CD4-positive, alpha-beta T cell (primary cell): Measurements from ENCODE around the gene CDC5L. TPM values are rescaled to one million over a fixed set of nuclear protein-coding genes. Genes with fewer than 3 reads are reported as not detected.

ENCODE experiments used
- ATAC-seq: fragments of 200-7000 bp; cut with Tn5 transposase; one replicate; pipeline ENCODE4 v1.10.0; 2022; ENCODE audit warnings: mild to moderate bottlenecking; ENCODE audit not compliant: poor library complexity
- CTCF ChIA-PET: fragments of 350-600 bp; sonication (Branson Sonifier 250); formaldehyde crosslinking; loops from one replicate; lab custom pipeline; 2021; ENCODE audit warnings: antibody characterized with exemption, inconsistent platforms; lab: Charles Lee
- POLR2A ChIA-PET: fragments of 350-600 bp; sonication (Branson Sonifier 250); formaldehyde crosslinking; loops from one replicate; lab custom pipeline; 2021; ENCODE audit warnings: antibody characterized with exemption, inconsistent platforms; lab: Charles Lee
- DNase-seq, 14 experiments: peaks; one replicate each; pipeline ENCODE4 v3.0.0-alpha.2; 2013 to 2020; ENCODE audit warnings: mixed read lengths in 2 of 14
- H3K27ac ChIP-seq, 2 donors: one replicate each; pipeline versions ENCODE4 v1.5.1 to v1.7.0; 2013; ENCODE audit warnings: low read length in 2 of 2, low read depth in 1 of 2, mild to moderate bottlenecking in 1 of 2
- H3K27me3 ChIP-seq, 2 experiments: 1 replicate in 1 of 2; 2 replicates in 1 of 2; pipeline versions ENCODE4 v1.6.1 to v1.7.0; 2013; ENCODE audit warnings: low read length in 2 of 2, control low read depth in 1 of 2, mild to moderate bottlenecking in 1 of 2, moderate library complexity in 1 of 2; ENCODE audit not compliant: insufficient read depth in 2 of 2, control insufficient read depth in 1 of 2
- H3K36me3 ChIP-seq: one replicate; pipeline ENCODE4 v1.6.1; 2013; ENCODE audit warnings: low read length, control low read depth; ENCODE audit not compliant: insufficient read depth
- H3K4me1 ChIP-seq: one replicate; pipeline ENCODE4 v1.6.1; 2013; ENCODE audit warnings: low read length, control low read depth; ENCODE audit not compliant: insufficient read depth
- H3K4me3 ChIP-seq: one replicate; pipeline ENCODE4 v1.5.1; 2013; ENCODE audit warnings: mild to moderate bottlenecking, low read length, moderate library complexity
- H3K9me3 ChIP-seq, 2 experiments: 1 replicate in 1 of 2; 2 replicates in 1 of 2; pipeline versions ENCODE4 v1.6.1 to v1.7.0; 2013; ENCODE audit warnings: low read length in 2 of 2, mild to moderate bottlenecking in 2 of 2, control low read depth in 1 of 2, moderate library complexity in 1 of 2; ENCODE audit not compliant: control insufficient read depth in 1 of 2, insufficient read depth in 1 of 2
- H3K27ac Mint-ChIP-seq: one replicate; pipeline ENCODE4 v1.8.0; 2020; ENCODE audit warnings: mixed read lengths
- H3K27me3 Mint-ChIP-seq: one replicate; pipeline ENCODE4 v1.8.0; 2021; ENCODE audit warnings: mixed read lengths
- H3K36me3 Mint-ChIP-seq: one replicate; pipeline ENCODE4 v1.8.0; 2021; ENCODE audit warnings: low read depth, mixed read lengths
- H3K4me1 Mint-ChIP-seq: one replicate; pipeline ENCODE4 v1.8.0; 2021; ENCODE audit warnings: low read depth, mixed read lengths
- H3K4me3 Mint-ChIP-seq: one replicate; pipeline ENCODE4 v1.8.0; 2020; ENCODE audit warnings: mild to moderate bottlenecking, mixed read lengths
- H3K9me3 Mint-ChIP-seq: one replicate; pipeline ENCODE4 v1.8.0; 2020; ENCODE audit warnings: mixed read lengths
- intact Hi-C, 2 experiments: fragments of 100-400 bp; cut with DNase I in 1 of 2; cut with micrococcal nuclease in 1 of 2; formaldehyde crosslinking; loops; one replicate each; pipeline versions ENCODE4 v1.15.1 to v1.9.0; 2023 to 2025; cut with DNase I, micrococcal nuclease
- total RNA-seq, 174 experiments: library from RNA in 2 of 174; stranded (reverse) in 2 of 174; gene quantifications; one replicate each; pipeline ENCODE4 v1.2.3 and lab custom pipeline; 2021 to 2026
- TF ChIP-seq, protein P1 (sequence below): fragments of 200-600 bp; IDR thresholded peaks from one replicate; pipeline ENCODE4 v1.8.0; 2022; ENCODE audit warnings: antibody characterized with exemption, mild to moderate bottlenecking

Gene CDC5L
- total RNA-seq, 2 experiments from 2014 or later, result 18.9 to 19.9 TPM

DNA sequence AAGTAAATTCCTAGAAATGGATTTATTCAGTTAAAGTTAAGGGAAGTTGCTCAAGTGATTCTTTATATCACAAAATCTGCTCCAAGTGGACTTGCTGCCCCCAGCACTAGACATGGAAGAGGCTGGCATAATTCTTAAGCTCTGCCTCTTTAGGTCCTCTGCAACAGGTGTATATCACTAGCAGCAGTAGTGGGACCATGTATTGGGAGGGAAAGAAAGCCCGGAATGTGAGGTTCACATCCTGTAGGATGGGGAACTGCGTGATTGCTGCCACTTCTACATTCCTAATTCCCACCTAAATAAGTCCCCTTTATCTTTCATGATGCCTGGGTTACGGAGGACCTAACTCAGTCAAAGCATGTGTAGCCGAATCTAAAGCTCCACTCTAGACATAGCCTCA is 31.9 kb upstream of the CDC5L start:
- no peak overlapping the region for H3K4me3 ChIP-seq
- no peak for DNase-seq
- Mint-ChIP-seq H3K4me3 (no peak overlapping the region), H3K27me3 (peaks cover 4% of the 10 kb centered on the region), H3K4me1 (no peaks in the 10 kb centered on the region), H3K36me3 (no peaks in the 10 kb centered on the region), H3K27ac (no peak overlapping the region), H3K9me3 (peaks cover 2% of the 10 kb centered on the region)
- peaks cover 0 to 4% of the 10 kb centered on the region in 2 experiments for H3K27me3 ChIP-seq
- H3K9me3 ChIP-seq, result no peaks in the 10 kb centered on the region
- ATAC-seq, result no peak
- no peak overlapping the region for H3K27ac ChIP-seq
- CTCF ChIA-PET, result no interaction called here
- H3K4me1 ChIP-seq, result no peaks in the 10 kb centered on the region
- intact Hi-C loops, result no loop called here
- TF ChIP-seq, protein P1, sequence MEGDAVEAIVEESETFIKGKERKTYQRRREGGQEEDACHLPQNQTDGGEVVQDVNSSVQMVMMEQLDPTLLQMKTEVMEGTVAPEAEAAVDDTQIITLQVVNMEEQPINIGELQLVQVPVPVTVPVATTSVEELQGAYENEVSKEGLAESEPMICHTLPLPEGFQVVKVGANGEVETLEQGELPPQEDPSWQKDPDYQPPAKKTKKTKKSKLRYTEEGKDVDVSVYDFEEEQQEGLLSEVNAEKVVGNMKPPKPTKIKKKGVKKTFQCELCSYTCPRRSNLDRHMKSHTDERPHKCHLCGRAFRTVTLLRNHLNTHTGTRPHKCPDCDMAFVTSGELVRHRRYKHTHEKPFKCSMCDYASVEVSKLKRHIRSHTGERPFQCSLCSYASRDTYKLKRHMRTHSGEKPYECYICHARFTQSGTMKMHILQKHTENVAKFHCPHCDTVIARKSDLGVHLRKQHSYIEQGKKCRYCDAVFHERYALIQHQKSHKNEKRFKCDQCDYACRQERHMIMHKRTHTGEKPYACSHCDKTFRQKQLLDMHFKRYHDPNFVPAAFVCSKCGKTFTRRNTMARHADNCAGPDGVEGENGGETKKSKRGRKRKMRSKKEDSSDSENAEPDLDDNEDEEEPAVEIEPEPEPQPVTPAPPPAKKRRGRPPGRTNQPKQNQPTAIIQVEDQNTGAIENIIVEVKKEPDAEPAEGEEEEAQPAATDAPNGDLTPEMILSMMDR, result no peak
- POLR2A ChIA-PET, result no interaction called here
- H3K36me3 ChIP-seq, result no peaks in the 10 kb centered on the region

- POLR2A ChIA-PET, result no interaction called here
These were observed 31.0 kb upstream of the CDC5L start for GRCh38 chr6:44356487-44356886.

DNA sequence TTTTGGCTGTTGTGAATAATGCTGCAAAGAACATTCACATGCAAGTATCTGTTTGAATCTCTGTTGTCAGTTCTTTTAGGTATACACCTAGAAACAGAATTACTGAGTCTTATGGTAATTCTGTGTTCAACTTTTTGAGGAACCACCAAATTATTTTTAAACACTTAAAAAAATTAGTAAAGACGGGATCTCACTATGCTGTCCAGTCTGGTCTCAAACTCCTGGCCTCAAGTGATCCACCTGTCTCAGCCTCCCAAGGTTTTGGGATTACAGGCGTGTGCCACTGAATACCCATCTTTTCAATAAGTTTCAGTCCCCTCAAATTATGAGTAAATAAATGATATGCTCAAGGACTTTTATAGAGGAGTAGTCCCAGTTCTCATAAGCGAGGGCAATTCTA is 27.5 kb upstream of the CDC5L start:
- POLR2A ChIA-PET, result no interaction called here
- Histone ChIP-seq H3K27ac (no peak overlapping the region), H3K4me1 (no peaks in the 10 kb centered on the region), H3K9me3 (no peaks in the 10 kb centered on the region), H3K36me3 (no peaks in the 10 kb centered on the region), H3K4me3 (no peak overlapping the region), H3K27me3 (peaks cover 0 to 6% of the 10 kb centered on the region in 2 experiments)
- Mint-ChIP-seq H3K4me3 (no peak overlapping the region), H3K36me3 (no peaks in the 10 kb centered on the region), H3K27ac (no peak overlapping the region), H3K4me1 (no peaks in the 10 kb centered on the region), H3K27me3 (peaks cover 14% of the 10 kb centered on the region), H3K9me3 (peaks cover 2% of the 10 kb centered on the region)
- TF ChIP-seq, protein P1, result no peak
- DNase-seq (no peak), ATAC-seq (no peak)
- CTCF ChIA-PET, result no interaction called here
- intact Hi-C loops, result no loop called here

More at GRCh38 chr6:44356487-44356886, 31.0 kb upstream of the CDC5L start:
- Histone ChIP-seq H3K9me3 (no peaks in the 10 kb centered on the region), H3K4me1 (no peaks in the 10 kb centered on the region), H3K4me3 (no peak overlapping the region), H3K27ac (no peak overlapping the region), H3K36me3 (no peaks in the 10 kb centered on the region), H3K27me3 (peaks cover 0 to 6% of the 10 kb centered on the region in 2 experiments)
- peaks cover 4% of the 10 kb centered on the region for H3K27me3 Mint-ChIP-seq
- H3K4me1 Mint-ChIP-seq, result no peaks in the 10 kb centered on the region
- H3K27ac Mint-ChIP-seq, result no peak overlapping the region
- no peaks in the 10 kb centered on the region for H3K36me3 Mint-ChIP-seq
- peaks cover 2% of the 10 kb centered on the region for H3K9me3 Mint-ChIP-seq
- CTCF ChIA-PET, result no interaction called here
- H3K4me3 Mint-ChIP-seq, result no peak overlapping the region
- no peak for ATAC-seq
- TF ChIP-seq, protein P1, result no peak
- no peak for DNase-seq
- intact Hi-C loops, result no loop called here
